Measurements from ENCODE around the gene SOX11.

SOX11 gene

GRCh38 chr2:5740817-5741216 is 48.6 kb downstream of the SOX11 start:
- Histone ChIP-seq H3K79me2 (ENCODE audit: insufficient read depth, low read length) (no peaks in the 10 kb centered on the region), H3K9me3 (ENCODE audit: insufficient read depth, low read depth, low read length) (no peaks in the 10 kb centered on the region), H3K4me3 (ENCODE audit: low read length, poor library complexity, severe bottlenecking) (no peak overlapping the region), H2AFZ (ENCODE audit: low read length) (no peak overlapping the region), H3K4me1 (ENCODE audit: insufficient read depth, low read length, poor library complexity, severe bottlenecking) (no peaks in the 10 kb centered on the region), H3K27me3 (ENCODE audit: insufficient read depth, low read length, poor library complexity, severe bottlenecking) (no peaks in the 10 kb centered on the region), H3K4me2 (ENCODE audit: low read depth, low read length, poor library complexity, severe bottlenecking) (no peak overlapping the region), H3K9ac (ENCODE audit: low read depth, low read length, poor library complexity, severe bottlenecking) (no peak overlapping the region), H3K9me2 (replicated peaks; ENCODE audit: low read depth, low read length) (no peaks in the 10 kb centered on the region), H4K20me1 (ENCODE audit: insufficient read depth, low read length, poor library complexity, severe bottlenecking) (no peaks in the 10 kb centered on the region), H3F3A (ENCODE audit: low read depth) (no peaks in the 10 kb centered on the region), H3K36me3 (ENCODE audit: insufficient read depth, low read length) (no peaks in the 10 kb centered on the region)
- TF ChIP-seq CTCF (conservative IDR thresholded peaks at IDR 0.05; ENCODE audit: low read length) (no peak), EZH2phosphoT487 (IDR thresholded peaks at IDR 0.05; ENCODE audit: borderline replicate concordance) (no peak)

DNA sequence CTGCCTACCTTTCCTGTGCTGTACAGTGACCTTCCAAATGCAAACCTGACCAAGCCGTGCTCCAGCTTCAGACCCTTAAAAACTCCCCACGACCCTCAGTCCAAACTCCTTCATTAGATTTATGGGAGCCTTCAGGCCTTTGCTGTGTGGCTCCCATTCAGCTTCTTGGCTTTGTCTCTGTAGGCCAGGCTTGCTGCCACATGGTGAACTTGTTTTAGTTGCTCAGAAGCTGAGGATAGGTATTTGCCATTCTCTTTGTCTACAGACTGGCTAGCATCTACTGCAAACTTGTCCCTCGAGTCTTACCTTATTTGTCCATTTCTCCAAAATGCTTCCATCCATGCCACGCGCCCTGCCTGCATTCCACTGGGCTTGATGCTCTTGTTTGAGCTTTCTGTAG is 49.1 kb downstream of the SOX11 start:
- Histone ChIP-seq H3K4me3 (ENCODE audit: low read length, poor library complexity, severe bottlenecking) (no peak overlapping the region), H3K9me2 (replicated peaks; ENCODE audit: low read depth, low read length) (no peaks in the 10 kb centered on the region), H3F3A (ENCODE audit: low read depth) (no peaks in the 10 kb centered on the region), H3K9ac (ENCODE audit: low read depth, low read length, poor library complexity, severe bottlenecking) (no peak overlapping the region), H3K27me3 (ENCODE audit: insufficient read depth, low read length, poor library complexity, severe bottlenecking) (no peaks in the 10 kb centered on the region), H3K9me3 (ENCODE audit: insufficient read depth, low read depth, low read length) (no peaks in the 10 kb centered on the region), H3K4me2 (ENCODE audit: low read depth, low read length, poor library complexity, severe bottlenecking) (no peak overlapping the region), H4K20me1 (ENCODE audit: insufficient read depth, low read length, poor library complexity, severe bottlenecking) (no peaks in the 10 kb centered on the region), H3K36me3 (ENCODE audit: insufficient read depth, low read length) (no peaks in the 10 kb centered on the region), H3K79me2 (ENCODE audit: insufficient read depth, low read length) (no peaks in the 10 kb centered on the region), H2AFZ (ENCODE audit: low read length) (no peak overlapping the region), H3K4me1 (ENCODE audit: insufficient read depth, low read length, poor library complexity, severe bottlenecking) (no peaks in the 10 kb centered on the region)
- TF ChIP-seq EZH2phosphoT487 (IDR thresholded peaks at IDR 0.05; ENCODE audit: borderline replicate concordance) (no peak), CTCF (conservative IDR thresholded peaks at IDR 0.05; ENCODE audit: low read length) (no peak)

DNA sequence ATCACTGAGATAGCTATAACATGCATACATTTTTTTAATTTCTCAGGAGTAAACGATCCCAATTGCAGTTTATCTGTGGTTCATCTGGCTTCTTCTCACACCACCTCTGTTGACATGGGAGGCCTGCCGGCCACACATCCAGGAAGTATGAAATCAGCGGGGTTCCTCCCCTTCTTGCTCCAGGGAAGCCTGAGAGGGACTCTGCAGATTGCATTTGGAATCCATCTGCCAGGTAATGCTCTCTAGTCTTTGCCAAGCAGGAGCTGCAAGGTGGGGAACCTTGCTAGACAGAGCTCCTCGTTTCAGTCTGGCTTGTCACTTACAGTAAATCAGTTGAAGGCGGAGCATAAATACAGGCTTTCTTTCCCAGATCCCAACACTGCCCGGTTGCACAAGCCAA is 49.9 kb downstream of the SOX11 start:
- no peaks in the 10 kb centered on the region for H3K9me3 ChIP-seq (ENCODE audit: insufficient read depth, low read depth, low read length)
- H3K4me3 ChIP-seq (ENCODE audit: low read length, poor library complexity, severe bottlenecking), result no peak overlapping the region
- H3K4me2 ChIP-seq (ENCODE audit: low read depth, low read length, poor library complexity, severe bottlenecking), result no peak overlapping the region
- H3K79me2 ChIP-seq (ENCODE audit: insufficient read depth, low read length), result no peaks in the 10 kb centered on the region
- H3K4me1 ChIP-seq (ENCODE audit: insufficient read depth, low read length, poor library complexity, severe bottlenecking), result no peaks in the 10 kb centered on the region
- H3K9ac ChIP-seq (ENCODE audit: low read depth, low read length, poor library complexity, severe bottlenecking), result no peak overlapping the region
- no peaks in the 10 kb centered on the region for H3K36me3 ChIP-seq (ENCODE audit: insufficient read depth, low read length)
- H3F3A ChIP-seq (ENCODE audit: low read depth), result no peaks in the 10 kb centered on the region
- H2AFZ ChIP-seq (ENCODE audit: low read length), result no peak overlapping the region
- H3K9me2 ChIP-seq (replicated peaks; ENCODE audit: low read depth, low read length), result no peaks in the 10 kb centered on the region
- no peaks in the 10 kb centered on the region for H3K27me3 ChIP-seq (ENCODE audit: insufficient read depth, low read length, poor library complexity, severe bottlenecking)
- no peak for TF ChIP-seq EZH2phosphoT487 (IDR thresholded peaks at IDR 0.05; ENCODE audit: borderline replicate concordance)
- no peak for TF ChIP-seq CTCF (conservative IDR thresholded peaks at IDR 0.05; ENCODE audit: low read length)
- no peaks in the 10 kb centered on the region for H4K20me1 ChIP-seq (ENCODE audit: insufficient read depth, low read length, poor library complexity, severe bottlenecking)
